Uterus (tissue), 4 donors: Measurements from ENCODE around the gene ZNF134. TPM values are rescaled to one million over a fixed set of nuclear protein-coding genes. Genes with fewer than 3 reads are reported as not detected.

Experiments
- DNase-seq, 2 donors: peaks; one replicate each; pipeline ENCODE4 v3.0.0-alpha.2; 2019 to 2020
- H3K27ac ChIP-seq, 2 donors: fragments of 200-600 bp; sonication (generic); 1 replicate in 1 of 2; 2 replicates in 1 of 2; pipeline ENCODE4 v1.5.1; 2016 to 2018
- H3K27me3 ChIP-seq, 2 donors: fragments of 200-600 bp; sonication (generic); one replicate each; pipeline ENCODE4 v1.5.1; 2018 to 2019; ENCODE audit warnings: control low read depth in 1 of 2
- H3K36me3 ChIP-seq, 2 donors: fragments of 200-600 bp; sonication (generic); one replicate each; pipeline ENCODE4 v1.5.1; 2019; ENCODE audit warnings: control low read depth in 1 of 2
- H3K4me1 ChIP-seq, 2 donors: fragments of 200-600 bp; sonication (generic); one replicate each; pipeline ENCODE4 v1.5.1; 2018 to 2019; ENCODE audit warnings: control low read depth in 1 of 2
- H3K4me3 ChIP-seq, 2 donors: fragments of 200-600 bp; sonication (generic); 1 replicate in 1 of 2; 2 replicates in 1 of 2; pipeline ENCODE4 v1.5.1; 2018 to 2019; ENCODE audit warnings: mild to moderate bottlenecking in 1 of 2
- H3K9me3 ChIP-seq, 2 donors: fragments of 200-600 bp; sonication (generic); one replicate each; pipeline ENCODE4 v1.5.1; 2019; ENCODE audit warnings: control low read depth in 1 of 2
- POLR2A ChIP-seq, 2 donors: fragments of 450-650 bp; IDR thresholded peaks; one replicate each; pipeline ENCODE4 v1.6.1; 2016; ENCODE audit warnings: antibody characterized with exemption in 2 of 2, mild to moderate bottlenecking in 1 of 2, moderate library complexity in 1 of 2
- intact Hi-C: fragments of 100-400 bp; cut with DNase I; formaldehyde crosslinking; loops from one replicate; pipeline ENCODE4 v1.15.1; 2023; ENCODE audit warnings: low total_unique reads
- total RNA-seq, 4 donors: library from RNA; depleted of rRNA in 3 of 4; stranded (reverse); fragments of >200 nt in 3 of 4; gene quantifications; one replicate each; pipeline versions ENCODE4 v1.1.0 to v1.2.4, GENCODE V29; 2014 to 2023
- TF ChIP-seq, protein P1 (sequence below), 4 experiments: fragments of 200-600 bp in 2 of 4; fragments of 450-650 bp in 2 of 4; sonication (generic) in 2 of 4; IDR thresholded peaks; one replicate each; pipeline ENCODE4 v1.5.1; 2016 to 2019; ENCODE audit warnings: antibody characterized with exemption in 4 of 4, mild to moderate bottlenecking in 2 of 4, moderate library complexity in 1 of 4
- donor health status: DM: yes; HTN: yes; CAD: no.

ZNF134 gene
- total RNA-seq, 4 donors from 2014 or later, result 1.5 to 60.1 (median 16.5) TPM

- Histone ChIP-seq H3K9me3 (peaks cover 0 to 77% of the 10 kb centered on the region in 2 donors), H3K4me3 (no peak overlapping the region), H3K4me1 (no peaks in the 10 kb centered on the region), H3K27me3 (no peaks in the 10 kb centered on the region), H3K36me3 (peaks cover 0 to 3% of the 10 kb centered on the region in 2 donors), H3K27ac (no peak overlapping the region)
- DNase-seq, result no peak
- intact Hi-C loops, result no loop called here
- TF ChIP-seq, protein P1, sequence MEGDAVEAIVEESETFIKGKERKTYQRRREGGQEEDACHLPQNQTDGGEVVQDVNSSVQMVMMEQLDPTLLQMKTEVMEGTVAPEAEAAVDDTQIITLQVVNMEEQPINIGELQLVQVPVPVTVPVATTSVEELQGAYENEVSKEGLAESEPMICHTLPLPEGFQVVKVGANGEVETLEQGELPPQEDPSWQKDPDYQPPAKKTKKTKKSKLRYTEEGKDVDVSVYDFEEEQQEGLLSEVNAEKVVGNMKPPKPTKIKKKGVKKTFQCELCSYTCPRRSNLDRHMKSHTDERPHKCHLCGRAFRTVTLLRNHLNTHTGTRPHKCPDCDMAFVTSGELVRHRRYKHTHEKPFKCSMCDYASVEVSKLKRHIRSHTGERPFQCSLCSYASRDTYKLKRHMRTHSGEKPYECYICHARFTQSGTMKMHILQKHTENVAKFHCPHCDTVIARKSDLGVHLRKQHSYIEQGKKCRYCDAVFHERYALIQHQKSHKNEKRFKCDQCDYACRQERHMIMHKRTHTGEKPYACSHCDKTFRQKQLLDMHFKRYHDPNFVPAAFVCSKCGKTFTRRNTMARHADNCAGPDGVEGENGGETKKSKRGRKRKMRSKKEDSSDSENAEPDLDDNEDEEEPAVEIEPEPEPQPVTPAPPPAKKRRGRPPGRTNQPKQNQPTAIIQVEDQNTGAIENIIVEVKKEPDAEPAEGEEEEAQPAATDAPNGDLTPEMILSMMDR (IDR thresholded peaks at IDR 0.05), result no peak
- no peak for TF ChIP-seq POLR2A (IDR thresholded peaks at IDR 0.05)
Measured at GRCh38 chr19:57637379-57637778, 23.3 kb downstream of the ZNF134 start.

DNA sequence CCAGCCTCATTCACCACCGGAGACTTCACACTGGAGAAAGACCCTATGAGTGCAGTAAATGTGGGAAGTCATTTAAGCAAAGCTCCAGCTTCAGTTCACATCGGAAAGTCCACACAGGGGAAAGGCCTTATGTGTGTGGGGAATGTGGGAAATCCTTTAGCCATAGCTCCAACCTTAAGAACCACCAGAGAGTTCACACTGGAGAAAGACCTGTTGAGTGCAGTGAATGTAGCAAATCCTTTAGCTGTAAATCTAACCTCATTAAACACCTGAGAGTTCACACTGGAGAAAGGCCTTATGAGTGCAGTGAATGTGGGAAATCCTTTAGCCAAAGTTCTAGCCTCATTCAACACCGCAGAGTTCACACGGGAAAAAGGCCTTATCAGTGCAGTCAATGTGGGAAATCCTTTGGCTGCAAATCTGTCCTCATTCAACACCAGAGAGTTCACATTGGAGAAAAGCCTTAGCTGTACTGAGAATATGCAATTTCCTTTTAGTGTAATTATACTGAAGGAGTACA is 27.7 kb downstream of the ZNF134 start:
- Histone ChIP-seq H3K27me3 (no peaks in the 10 kb centered on the region), H3K4me1 (no peaks in the 10 kb centered on the region), H3K9me3 (peaks cover 0 to 79% of the 10 kb centered on the region in 2 donors), H3K36me3 (no peaks in the 10 kb centered on the region), H3K4me3 (no peak overlapping the region), H3K27ac (no peak overlapping the region)
- intact Hi-C loops, result no loop called here
- no peak for DNase-seq
- TF ChIP-seq, protein P1 (IDR thresholded peaks at IDR 0.05), result no peak
- TF ChIP-seq POLR2A (IDR thresholded peaks at IDR 0.05), result no peak

DNA sequence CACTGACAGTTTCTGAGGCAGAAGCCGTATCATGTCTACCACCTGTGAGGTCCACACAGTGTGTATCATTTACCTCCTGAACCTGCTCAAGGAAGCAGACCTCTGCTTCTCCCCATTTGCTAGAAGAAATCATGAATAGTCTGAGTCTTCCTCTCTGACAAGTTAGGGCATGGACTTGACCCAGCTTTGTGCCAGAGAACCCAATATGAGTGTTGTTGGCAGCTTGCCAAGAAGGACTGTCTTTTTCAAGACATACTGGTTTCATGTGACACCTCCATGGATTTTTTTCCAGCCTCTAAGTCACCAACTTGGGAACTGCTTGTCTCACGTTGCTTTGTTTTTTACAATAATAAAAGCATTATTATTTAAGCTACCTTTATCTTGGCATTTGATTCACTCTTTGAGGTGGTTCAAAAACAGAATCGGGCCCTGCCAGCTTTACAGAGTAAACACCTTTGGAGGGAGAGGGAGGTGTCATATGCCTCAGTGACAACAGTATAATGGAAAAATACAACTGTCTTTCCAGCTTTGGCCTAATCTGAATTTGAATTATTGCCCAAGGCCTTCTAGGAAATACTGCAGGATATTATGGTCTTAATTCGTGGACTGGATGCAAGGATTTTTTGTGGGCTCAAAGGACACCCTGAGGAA is 28.5 kb downstream of the ZNF134 start:
- Histone ChIP-seq H3K27ac (no peak overlapping the region), H3K4me1 (no peaks in the 10 kb centered on the region), H3K9me3 (peaks cover 0 to 72% of the 10 kb centered on the region in 2 donors), H3K27me3 (no peaks in the 10 kb centered on the region), H3K4me3 (no peak overlapping the region), H3K36me3 (no peaks in the 10 kb centered on the region)
- DNase-seq, result no peak
- TF ChIP-seq, protein P1 (IDR thresholded peaks at IDR 0.05), result no peak
- no peak for TF ChIP-seq POLR2A (IDR thresholded peaks at IDR 0.05)
- intact Hi-C loops, result no loop called here

DNA sequence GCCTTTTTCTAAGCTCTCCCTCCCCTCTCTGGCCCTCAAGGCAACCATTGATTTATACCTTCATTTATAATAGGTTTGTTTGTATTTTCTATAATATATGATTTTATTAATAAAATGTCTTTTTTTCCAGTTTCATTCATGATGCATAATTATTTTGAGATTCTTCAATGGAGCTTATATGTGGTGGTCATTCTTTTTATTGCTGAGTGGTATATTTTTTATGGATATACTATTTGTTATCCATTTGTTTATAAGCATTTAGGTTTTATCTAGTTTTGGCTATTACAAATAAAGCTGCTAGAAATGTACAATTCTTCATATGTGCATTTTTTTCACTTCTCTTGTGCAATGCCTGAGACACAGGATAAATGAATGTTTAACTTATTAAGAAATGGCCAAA is 29.7 kb downstream of the ZNF134 start:
- TF ChIP-seq POLR2A (IDR thresholded peaks at IDR 0.05), result no peak
- TF ChIP-seq, protein P1 (IDR thresholded peaks at IDR 0.05), result no peak
- no peaks in the 10 kb centered on the region for H3K4me1 ChIP-seq
- DNase-seq, result no peak
- intact Hi-C loops, result no loop called here
- peaks cover 0 to 59% of the 10 kb centered on the region in 2 donors for H3K9me3 ChIP-seq
- H3K4me3 ChIP-seq, result no peak overlapping the region
- H3K36me3 ChIP-seq, result no peaks in the 10 kb centered on the region
- H3K27ac ChIP-seq, result no peak overlapping the region
- no peaks in the 10 kb centered on the region for H3K27me3 ChIP-seq

GRCh38 chr19:57648331-57649003 is 34.4 kb downstream of the ZNF134 start:
- intact Hi-C loops, result no loop called here
- H3K9me3 ChIP-seq, result peaks cover 0 to 15% of the 10 kb centered on the region in 2 donors
- no peaks in the 10 kb centered on the region for H3K36me3 ChIP-seq
- H3K4me3 ChIP-seq, result no peak overlapping the region
- H3K27ac ChIP-seq, result no peak overlapping the region
- TF ChIP-seq, protein P1 (IDR thresholded peaks at IDR 0.05), result no peak
- no peak for TF ChIP-seq POLR2A (IDR thresholded peaks at IDR 0.05)
- DNase-seq, result no peak
- H3K4me1 ChIP-seq, result no peaks in the 10 kb centered on the region
- H3K27me3 ChIP-seq, result no peaks in the 10 kb centered on the region
